ENCODE measurements around the gene DPP6. TPM values are rescaled to one million over a fixed set of nuclear protein-coding genes. Genes with fewer than 3 reads are reported as not detected.
A peak's percentile ranks its signal among the peaks of the same experiment; 100 is the strongest.

Gene DPP6
- polyA plus RNA-seq, 1 of the 3 experiments (the other 2 are of a cell fraction): not detected

- Histone ChIP-seq H3K4me3 (ENCODE audit: low read depth in 2 of 2, low read length in 1 of 2) (no peak overlapping the region), H2AFZ (ENCODE audit: low read depth) (no peak overlapping the region), H3K27me3 (ENCODE audit: insufficient read depth) (no peaks in the 10 kb centered on the region), H3K9me3 (no peaks in the 10 kb centered on the region), H3K9ac (no peak overlapping the region), H3K9me2 (no peaks in the 10 kb centered on the region), H3K79me2 (ENCODE audit: insufficient read depth) (no peaks in the 10 kb centered on the region), H3F3A (replicated peaks; ENCODE audit: insufficient read depth) (no peaks in the 10 kb centered on the region), H3K27ac (ENCODE audit: low read depth in 2 of 2, low read length in 1 of 2) (no peak overlapping the region), H4K20me1 (ENCODE audit: insufficient read depth) (no peaks in the 10 kb centered on the region), H3K4me1 (ENCODE audit: control insufficient read depth in 1 of 2, insufficient read depth in 2 of 2, low read depth in 1 of 2, low read length in 1 of 2) (peaks cover 0 to 17% of the 10 kb centered on the region in 2 experiments; a peak in 2 of 4 replicates), H3K4me2 (no peak overlapping the region), H3K36me3 (replicated peaks in 1 of 2; ENCODE audit: control insufficient read depth in 1 of 2, insufficient read depth in 2 of 2, low read length in 1 of 2) (no peaks in the 10 kb centered on the region)
- ChIA-PET POLR2A (no interaction called here), CTCF (interaction anchor here (0.7 to 5.2 kb wide), 19 partner anchors 8 to 257 kb away, joined by 3 to 33 read pairs (median 4); no protein-coding TSS in a partner anchor)
- 51% methylated on average over 5 of the region's 5 CpGs for WGBS (ENCODE audit: low lambda C conversion rate)
- no peak for TF ChIP-seq TEAD4 (IDR thresholded peaks at IDR 0.05; ENCODE audit: borderline replicate concordance, insufficient read depth)
- TF ChIP-seq POLR2AphosphoS5 (IDR thresholded peaks at IDR 0.05; ENCODE audit: low read depth, low read length): no peak
- TF ChIP-seq RAD21 (IDR thresholded peaks at IDR 0.05; ENCODE audit: low read length): peak; percentile 15; the same call in 1 of the 2 replicates
- peak; percentile 58 for DNase-seq
Observed at GRCh38 chr7:154777023-154777422, 724.8 kb downstream of the DPP6 start.

- Histone ChIP-seq H3K27ac (ENCODE audit: low read depth in 2 of 2, low read length in 1 of 2) (no peak overlapping the region), H4K20me1 (ENCODE audit: insufficient read depth) (no peaks in the 10 kb centered on the region), H3K9ac (no peak overlapping the region), H3K9me3 (no peaks in the 10 kb centered on the region), H2AFZ (ENCODE audit: low read depth) (no peak overlapping the region), H3K27me3 (ENCODE audit: insufficient read depth) (no peaks in the 10 kb centered on the region), H3K4me2 (no peak overlapping the region), H3F3A (replicated peaks; ENCODE audit: insufficient read depth) (no peaks in the 10 kb centered on the region), H3K36me3 (replicated peaks in 1 of 2; ENCODE audit: control insufficient read depth in 1 of 2, insufficient read depth in 2 of 2, low read length in 1 of 2) (no peaks in the 10 kb centered on the region), H3K4me3 (ENCODE audit: low read depth in 2 of 2, low read length in 1 of 2) (no peak overlapping the region), H3K9me2 (no peaks in the 10 kb centered on the region), H3K4me1 (ENCODE audit: control insufficient read depth in 1 of 2, insufficient read depth in 2 of 2, low read depth in 1 of 2, low read length in 1 of 2) (peaks cover 0 to 17% of the 10 kb centered on the region in 2 experiments; a peak in 2 of 4 replicates), H3K79me2 (ENCODE audit: insufficient read depth) (no peaks in the 10 kb centered on the region)
- DNase-seq: no peak
- no peak for TF ChIP-seq RAD21 (IDR thresholded peaks at IDR 0.05; ENCODE audit: low read length)
- CTCF ChIA-PET: interaction anchor here (0.7 to 5.2 kb wide), 20 partner anchors 8 to 258 kb away, joined by 3 to 33 read pairs (median 4); no protein-coding TSS in a partner anchor
- POLR2A ChIA-PET: no interaction called here
- WGBS (ENCODE audit: low lambda C conversion rate): 51% methylated on average over 13 of the region's 13 CpGs
Observed at GRCh38 chr7:154777489-154777888, 725.3 kb downstream of the DPP6 start.

DNA sequence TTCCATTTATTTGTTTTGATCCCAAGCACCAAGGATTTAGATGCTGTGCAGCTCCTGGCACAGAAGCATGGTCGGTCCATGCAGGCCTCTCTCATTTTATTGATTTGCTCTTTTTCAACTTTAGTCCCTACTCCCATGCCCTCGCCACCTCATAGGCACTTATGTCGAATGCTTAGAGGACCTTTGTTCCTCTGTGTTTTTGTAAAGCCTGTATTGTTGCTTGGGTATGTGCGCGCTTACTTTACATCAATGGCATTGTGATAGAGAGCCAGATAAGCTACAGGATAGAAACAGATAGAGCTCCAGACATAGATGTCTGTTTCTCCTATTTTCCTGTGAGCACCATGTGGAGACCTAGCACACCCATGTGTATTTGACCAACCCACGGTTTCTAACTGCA, 725.7 kb downstream of the DPP6 start:
- Histone ChIP-seq H3K27me3 (ENCODE audit: insufficient read depth) (no peaks in the 10 kb centered on the region), H4K20me1 (ENCODE audit: insufficient read depth) (no peaks in the 10 kb centered on the region), H3K9ac (no peak overlapping the region), H3K9me2 (no peaks in the 10 kb centered on the region), H3K4me2 (no peak overlapping the region), H3K4me3 (ENCODE audit: low read depth in 2 of 2, low read length in 1 of 2) (no peak overlapping the region), H3K36me3 (replicated peaks in 1 of 2; ENCODE audit: control insufficient read depth in 1 of 2, insufficient read depth in 2 of 2, low read length in 1 of 2) (no peaks in the 10 kb centered on the region), H3F3A (replicated peaks; ENCODE audit: insufficient read depth) (no peaks in the 10 kb centered on the region), H3K9me3 (no peaks in the 10 kb centered on the region), H2AFZ (ENCODE audit: low read depth) (no peak overlapping the region), H3K4me1 (ENCODE audit: control insufficient read depth in 1 of 2, insufficient read depth in 2 of 2, low read depth in 1 of 2, low read length in 1 of 2) (peaks cover 0 to 17% of the 10 kb centered on the region in 2 experiments; a peak in 2 of 4 replicates), H3K79me2 (ENCODE audit: insufficient read depth) (no peaks in the 10 kb centered on the region), H3K27ac (ENCODE audit: low read depth in 2 of 2, low read length in 1 of 2) (no peak overlapping the region)
- no peak for DNase-seq
- ChIA-PET CTCF (interaction anchor here (0.7 to 5.2 kb wide), 17 partner anchors 9 to 193 kb away, joined by 3 to 33 read pairs (median 4); no protein-coding TSS in a partner anchor), POLR2A (no interaction called here)
- 35% methylated on average over 6 of the region's 6 CpGs for WGBS (ENCODE audit: low lambda C conversion rate)
- TF ChIP-seq JUND (IDR thresholded peaks at IDR 0.05) (no peak), RCOR1 (IDR thresholded peaks at IDR 0.05; ENCODE audit: low read length) (no peak), GATA2 (CRISPR knock-in tag; IDR thresholded peaks at IDR 0.05) (0 out of 2 replicates have a peak, but pooled peaks have one; percentile 24)
